Gastrocnemius medialis (tissue), 4 donors: ENCODE results near the gene ST6GALNAC1. TPM values are rescaled to one million over a fixed set of nuclear protein-coding genes. Genes with fewer than 3 reads are reported as not detected.
A peak's percentile ranks its signal among the peaks of the same experiment; 100 is the strongest.

ENCODE experiments used
- ATAC-seq, 2 donors: fragments of 150-250 bp; one replicate each; pipeline ENCODE4 v1.9.1; 2016
- DNase-seq, 2 donors: peaks; one replicate each; pipeline ENCODE4 v3.0.0-alpha.2; 2019
- H3K27ac ChIP-seq, 4 donors: fragments of 200-600 bp; sonication (generic); 1 replicate in 1 of 4; 2 replicates in 3 of 4; pipeline ENCODE4 v1.5.1; 2016 to 2018; ENCODE audit warnings: mild to moderate bottlenecking in 2 of 4, moderate library complexity in 1 of 4
- H3K27me3 ChIP-seq, 3 donors: fragments of 200-600 bp; sonication (generic) in 2 of 3; 1 replicate in 1 of 3; 2 replicates in 2 of 3; pipeline versions ENCODE4 v1.5.1 to v1.6.0; 2016 to 2019; ENCODE audit warnings: mild to moderate bottlenecking in 1 of 3, moderate library complexity in 1 of 3
- H3K36me3 ChIP-seq, 2 donors: fragments of 200-600 bp; sonication (generic) in 1 of 2; one replicate each; pipeline ENCODE4 v1.5.1; 2017 to 2018
- H3K4me1 ChIP-seq, 2 donors: fragments of 200-600 bp; sonication (generic) in 1 of 2; one replicate each; pipeline ENCODE4 v1.5.1; 2016 to 2017; ENCODE audit warnings: mild to moderate bottlenecking in 2 of 2
- H3K4me3 ChIP-seq, 4 donors: fragments of 200-600 bp; sonication (generic) in 3 of 4; 1 replicate in 1 of 4; 2 replicates in 3 of 4; pipeline ENCODE4 v1.5.1; 2016 to 2019; ENCODE audit warnings: mild to moderate bottlenecking in 2 of 4
- H3K9me3 ChIP-seq, 3 donors: fragments of 200-600 bp; sonication (generic) in 2 of 3; 1 replicate in 1 of 3; 2 replicates in 2 of 3; pipeline ENCODE4 v1.5.1; 2016 to 2019
- CTCF ChIP-seq, 5 experiments: fragments of 450-650 bp in 3 of 5; fragments of 200-600 bp in 2 of 5; sonication (generic) in 2 of 5; IDR thresholded peaks in 4 of 5; conservative IDR thresholded peaks in 1 of 5; 1 replicate in 4 of 5; 2 replicates in 1 of 5; pipeline ENCODE4 v1.5.1; 2016 to 2019; ENCODE audit warnings: antibody characterized with exemption in 5 of 5, mild to moderate bottlenecking in 3 of 5, moderate library complexity in 3 of 5
- POLR2A ChIP-seq, 2 donors: fragments of 450-650 bp; IDR thresholded peaks; one replicate each; pipeline ENCODE4 v1.6.1; 2017; ENCODE audit warnings: antibody characterized with exemption in 2 of 2, mild to moderate bottlenecking in 2 of 2, moderate library complexity in 2 of 2
- in situ Hi-C, 4 donors: fragments of 200-750 bp; cut with MboI; loops; one replicate each; pipeline versions ENCODE4 v1.15.0 to v1.8.0; 2017; ENCODE audit warnings: low sequenced_read_pairs in 4 of 4
- intact Hi-C: fragments of 100-400 bp; cut with DNase I; formaldehyde crosslinking; loops from one replicate; pipeline ENCODE4 v1.15.1; 2023; ENCODE audit warnings: low total_unique reads
- total RNA-seq, 4 donors: library from RNA; depleted of rRNA; stranded (reverse); fragments of >200 nt; gene quantifications; one replicate each; pipeline versions ENCODE4 v1.1.0 to v1.2.3, GENCODE V29; 2016

The ST6GALNAC1 gene
- total RNA-seq, 4 donors from 2014 or later = 1.5 to 4.3 (median 2.0) TPM

GRCh38 chr17:76688165-76688622, 44.6 kb upstream of the ST6GALNAC1 start:
- Histone ChIP-seq H3K4me3 (peak overlapping the region in 2 of 4 donors; percentile 8 to 10), H3K27me3 (no peaks in the 10 kb centered on the region), H3K27ac (peak overlapping the region; percentile 70 to 83 (median 71)), H3K36me3 (no peaks in the 10 kb centered on the region), H3K4me1 (peaks cover 36 to 46% of the 10 kb centered on the region in 2 donors), H3K9me3 (no peaks in the 10 kb centered on the region)
- intact Hi-C loops = loop anchor here (1.0 kb wide), 1 partner anchor 27 kb away; no protein-coding TSS in a partner anchor
- in situ Hi-C loops = no loop called here
- ATAC-seq = peak in 1 of 2 donors; percentile 41
- DNase-seq = no peak
- TF ChIP-seq POLR2A (IDR thresholded peaks at IDR 0.05) (no peak), CTCF (IDR thresholded peaks at IDR 0.05 in 4 of 5, conservative IDR thresholded peaks at IDR 0.05 in 1 of 5) (peak in 1 of 5 experiments; percentile 12)

- H3K9me3 ChIP-seq = no peaks in the 10 kb centered on the region
- in situ Hi-C loops (no loop called here), intact Hi-C loops (loop anchor here (1.0 kb wide), 1 partner anchor 28 kb away; no protein-coding TSS in a partner anchor)
- H3K27me3 ChIP-seq = no peaks in the 10 kb centered on the region
- ATAC-seq (peak; percentile 17 to 58), DNase-seq (peak in 1 of 2 donors; percentile 71)
- no peak overlapping the region for H3K4me3 ChIP-seq
- peak overlapping the region; percentile 70 to 83 (median 71) for H3K27ac ChIP-seq
- TF ChIP-seq POLR2A (IDR thresholded peaks at IDR 0.05) (no peak), CTCF (IDR thresholded peaks at IDR 0.05 in 4 of 5, conservative IDR thresholded peaks at IDR 0.05 in 1 of 5) (no peak)
- H3K36me3 ChIP-seq = no peaks in the 10 kb centered on the region
- H3K4me1 ChIP-seq = peaks cover 36 to 48% of the 10 kb centered on the region in 2 donors
These were observed 44.0 kb upstream of the ST6GALNAC1 start for GRCh38 chr17:76687298-76688164.

- H3K4me3 ChIP-seq = no peak overlapping the region
- no peak for ATAC-seq
These were observed 43.2 kb upstream of the ST6GALNAC1 start for GRCh38 chr17:76686538-76687297.

GRCh38 chr17:76685846-76686245, 42.3 kb upstream of the ST6GALNAC1 start:
- H3K36me3 ChIP-seq = no peaks in the 10 kb centered on the region
- intact Hi-C loops (no loop called here), in situ Hi-C loops (no loop called here)
- H3K9me3 ChIP-seq = no peaks in the 10 kb centered on the region
- no peak for ATAC-seq
- H3K27me3 ChIP-seq = no peaks in the 10 kb centered on the region
- H3K4me3 ChIP-seq = no peak overlapping the region
- H3K27ac ChIP-seq = peak overlapping the region in 2 of 4 donors; percentile 54 to 70
- DNase-seq = no peak
- peaks cover 33 to 43% of the 10 kb centered on the region in 2 donors for H3K4me1 ChIP-seq
- TF ChIP-seq CTCF (IDR thresholded peaks at IDR 0.05 in 4 of 5, conservative IDR thresholded peaks at IDR 0.05 in 1 of 5) = no peak
- no peak for TF ChIP-seq POLR2A (IDR thresholded peaks at IDR 0.05)

More at GRCh38 chr17:76686538-76687297, 43.2 kb upstream of the ST6GALNAC1 start:
- intact Hi-C loops (no loop called here), in situ Hi-C loops (no loop called here)
- Histone ChIP-seq H3K27ac (peak overlapping the region; percentile 70 to 83 (median 71)), H3K27me3 (no peaks in the 10 kb centered on the region), H3K9me3 (no peaks in the 10 kb centered on the region), H3K4me1 (peaks cover 34 to 50% of the 10 kb centered on the region in 2 donors), H3K36me3 (no peaks in the 10 kb centered on the region)
- no peak for TF ChIP-seq CTCF (IDR thresholded peaks at IDR 0.05 in 4 of 5, conservative IDR thresholded peaks at IDR 0.05 in 1 of 5)
- TF ChIP-seq POLR2A (IDR thresholded peaks at IDR 0.05) = no peak
- DNase-seq = no peak
